ENCODE data around the gene BAIAP2L2.
"Not testable (repeated sequence)": the region's sequence is repeated elsewhere in the genome, so short reads cannot be mapped to it uniquely, and the experiment has no call there.

The BAIAP2L2 gene, protein sequence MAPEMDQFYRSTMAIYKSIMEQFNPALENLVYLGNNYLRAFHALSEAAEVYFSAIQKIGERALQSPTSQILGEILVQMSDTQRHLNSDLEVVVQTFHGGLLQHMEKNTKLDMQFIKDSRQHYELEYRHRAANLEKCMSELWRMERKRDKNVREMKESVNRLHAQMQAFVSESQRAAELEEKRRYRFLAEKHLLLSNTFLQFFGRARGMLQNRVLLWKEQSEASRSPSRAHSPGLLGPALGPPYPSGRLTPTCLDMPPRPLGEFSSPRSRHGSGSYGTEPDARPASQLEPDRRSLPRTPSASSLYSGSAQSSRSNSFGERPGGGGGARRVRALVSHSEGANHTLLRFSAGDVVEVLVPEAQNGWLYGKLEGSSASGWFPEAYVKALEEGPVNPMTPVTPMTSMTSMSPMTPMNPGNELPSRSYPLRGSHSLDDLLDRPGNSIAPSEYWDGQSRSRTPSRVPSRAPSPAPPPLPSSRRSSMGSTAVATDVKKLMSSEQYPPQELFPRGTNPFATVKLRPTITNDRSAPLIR

DNA sequence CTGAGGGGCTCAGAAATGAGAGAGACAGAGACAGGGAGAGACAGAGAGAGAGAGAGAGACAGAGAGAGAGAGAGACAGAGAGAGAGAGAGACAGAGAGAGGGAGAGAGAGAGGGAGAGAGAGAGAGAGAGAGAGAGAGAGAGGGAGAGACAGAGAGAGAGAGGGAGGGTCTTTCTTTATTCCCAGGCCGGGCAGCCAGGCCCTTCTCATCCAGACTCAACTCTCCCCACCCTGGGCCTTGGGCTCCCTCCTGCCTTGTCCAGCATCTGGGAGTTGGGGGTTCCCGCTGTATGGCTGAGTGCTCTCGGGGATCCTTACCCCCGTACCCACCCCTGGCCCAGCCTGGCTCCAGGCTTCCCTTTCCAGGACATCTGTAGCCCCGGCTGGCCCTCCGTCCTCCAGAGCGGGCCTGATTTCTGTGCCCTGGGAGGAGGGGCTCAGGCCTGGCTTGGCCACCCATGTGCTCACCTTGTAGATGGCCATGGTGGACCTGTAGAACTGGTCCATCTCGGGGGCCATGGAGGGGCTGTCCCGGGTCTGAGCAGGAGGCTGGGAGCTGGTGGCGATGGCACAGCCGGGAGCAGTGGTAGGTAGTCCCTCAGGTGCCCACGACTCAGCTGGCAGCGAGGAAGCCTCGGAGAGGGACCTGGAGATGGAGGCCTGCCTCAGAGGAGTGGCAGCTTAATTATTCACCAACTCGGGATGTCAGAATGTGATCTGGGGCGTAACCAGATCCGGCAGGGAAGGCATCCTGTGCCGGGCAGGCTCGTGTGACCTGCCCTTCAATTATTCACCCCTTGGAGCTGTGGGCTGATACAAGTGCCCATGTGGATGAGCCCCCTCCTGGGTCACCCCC, at the start of gene BAIAP2L2:
BAIAP2L2 (minus strand) TSS at position 677 of the 855 bp plus-strand sequence; CDS start at position 518, 159 bp downstream.
- no peaks in the 10 kb centered on the region for H3K36me3 ChIP-seq (ENCODE audit: insufficient read depth, low read depth, low read length)
- no peaks in the 10 kb centered on the region for H3K4me1 ChIP-seq (ENCODE audit: insufficient read depth, low read length)
- H3K27ac ChIP-seq (ENCODE audit: low read length): no peak within 1 kb of the TSS
- H3K9ac ChIP-seq (ENCODE audit: low read depth, low read length): no peak within 1 kb of the TSS
- no peaks in the 10 kb centered on the region for H3K9me3 ChIP-seq (ENCODE audit: insufficient read depth, low read depth, low read length)
- H3K27me3 ChIP-seq (ENCODE audit: insufficient read depth, low read length): peaks cover 4% of the 10 kb centered on the region
- no peak within 1 kb of the TSS for H3K4me3 ChIP-seq (ENCODE audit: low read length)

DNA sequence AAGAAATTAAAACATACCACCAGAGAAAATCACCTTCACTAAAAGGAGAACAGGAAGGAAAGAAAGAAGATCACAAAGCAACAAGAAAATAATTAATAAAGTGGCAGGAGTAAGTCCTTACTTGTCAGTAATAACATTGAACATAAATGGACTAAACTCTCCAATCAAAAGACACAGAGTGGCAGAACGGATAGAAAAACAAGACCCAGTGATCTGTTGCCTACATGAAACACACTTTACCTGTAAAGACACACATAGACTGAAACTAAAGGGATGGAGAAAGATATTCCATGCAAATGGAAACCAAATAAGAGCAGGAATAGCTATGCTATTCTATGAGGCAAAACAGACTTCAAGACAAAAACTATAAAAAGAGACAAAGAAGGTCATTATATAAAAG, 45.2 kb upstream of the BAIAP2L2 start:
- Histone ChIP-seq H3K36me3 (ENCODE audit: insufficient read depth, low read depth, low read length) (no peaks in the 10 kb centered on the region), H3K4me3 (ENCODE audit: low read length) (no peak overlapping the region), H3K27me3 (ENCODE audit: insufficient read depth, low read length) (no peaks in the 10 kb centered on the region), H3K4me1 (ENCODE audit: insufficient read depth, low read length) (no peaks in the 10 kb centered on the region), H3K27ac (ENCODE audit: low read length) (no peak overlapping the region), H3K9me3 (ENCODE audit: insufficient read depth, low read depth, low read length) (no peaks in the 10 kb centered on the region), H3K9ac (ENCODE audit: low read depth, low read length) (no peak overlapping the region)

DNA sequence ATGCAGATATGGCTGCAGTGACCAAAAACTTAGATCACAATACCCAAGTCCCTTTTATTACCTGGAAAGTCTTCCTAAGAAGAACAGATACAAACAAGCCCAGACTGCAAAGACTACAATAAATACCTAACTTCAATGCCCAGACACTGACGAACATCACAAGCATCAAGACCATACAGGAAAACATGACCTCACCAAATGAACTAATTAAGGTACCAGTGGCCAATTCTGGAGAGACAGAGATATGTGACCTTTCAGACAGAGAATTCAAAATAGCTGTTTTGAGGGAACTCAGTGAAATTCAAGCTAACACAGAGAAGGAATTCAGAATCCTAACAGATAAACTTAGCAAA, 44.1 kb upstream of the BAIAP2L2 start:
- not testable (repeated sequence) for H3K4me3 ChIP-seq (ENCODE audit: low read length); H3K27me3 ChIP-seq (ENCODE audit: insufficient read depth, low read length); H3K4me1 ChIP-seq (ENCODE audit: insufficient read depth, low read length); H3K36me3 ChIP-seq (ENCODE audit: insufficient read depth, low read depth, low read length); H3K9ac ChIP-seq (ENCODE audit: low read depth, low read length); H3K9me3 ChIP-seq (ENCODE audit: insufficient read depth, low read depth, low read length); H3K27ac ChIP-seq (ENCODE audit: low read length)

DNA sequence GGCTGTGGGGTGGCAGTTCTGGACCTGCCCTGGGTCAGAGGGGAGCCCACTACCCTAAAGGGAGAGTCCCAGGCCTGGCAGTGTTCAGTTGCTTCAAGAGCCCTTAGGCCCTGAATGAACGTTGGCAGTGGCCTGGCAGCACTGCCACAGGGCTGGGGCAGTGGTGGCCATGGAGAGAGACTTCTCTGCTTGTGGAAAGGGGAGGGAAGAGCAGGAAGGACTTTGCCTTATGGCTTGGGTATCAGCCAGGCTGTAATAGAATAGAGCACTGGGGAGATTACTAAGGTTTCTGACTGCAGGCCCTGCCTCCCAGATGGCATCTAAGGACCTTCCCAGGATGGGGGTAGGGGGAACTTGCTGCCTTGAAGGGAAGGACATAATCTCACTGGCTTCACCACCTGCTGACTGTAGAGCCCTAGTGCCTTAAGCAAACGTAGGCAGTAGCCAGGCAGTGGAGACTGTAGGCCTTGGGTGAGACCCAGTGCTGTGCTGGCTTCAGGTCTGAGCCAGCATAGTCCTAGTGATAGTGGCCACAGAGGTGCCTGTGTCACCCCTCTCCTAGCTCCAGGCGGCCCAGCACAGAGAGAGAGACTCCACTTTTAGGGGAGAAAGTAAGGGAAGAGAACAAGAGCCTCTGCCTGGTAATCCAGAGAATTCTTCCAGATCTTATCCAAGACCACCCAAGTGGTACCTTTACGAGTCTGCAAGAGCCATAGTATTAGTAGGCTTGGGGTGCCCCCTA, 43.5 kb upstream of the BAIAP2L2 start:
- Histone ChIP-seq H3K27ac (ENCODE audit: low read length) (no peak overlapping the region), H3K9ac (ENCODE audit: low read depth, low read length) (no peak overlapping the region), H3K27me3 (ENCODE audit: insufficient read depth, low read length) (no peaks in the 10 kb centered on the region), H3K9me3 (ENCODE audit: insufficient read depth, low read depth, low read length) (no peaks in the 10 kb centered on the region), H3K4me1 (ENCODE audit: insufficient read depth, low read length) (no peaks in the 10 kb centered on the region), H3K4me3 (ENCODE audit: low read length) (no peak overlapping the region), H3K36me3 (ENCODE audit: insufficient read depth, low read depth, low read length) (no peaks in the 10 kb centered on the region)

DNA sequence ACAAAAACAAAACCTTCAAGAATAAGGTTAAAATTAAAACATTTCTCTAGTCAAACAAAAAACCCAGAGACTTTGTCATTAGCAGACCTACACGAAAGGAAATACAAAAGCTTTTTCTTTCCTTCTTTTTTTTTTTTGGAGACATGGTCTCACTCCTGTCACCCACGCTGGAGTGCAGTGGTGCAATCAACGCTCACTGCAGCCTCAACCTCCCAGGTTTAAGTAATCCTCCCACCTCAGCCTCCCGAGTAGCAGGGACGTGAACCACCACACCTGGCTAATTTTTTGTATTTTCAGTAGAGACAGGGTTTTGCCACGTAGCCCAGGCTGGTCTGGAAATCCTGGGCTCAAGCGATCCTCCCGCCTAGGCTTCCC, 40.6 kb upstream of the BAIAP2L2 start:
- no peaks in the 10 kb centered on the region for H3K27me3 ChIP-seq (ENCODE audit: insufficient read depth, low read length)
- no peak overlapping the region for H3K9ac ChIP-seq (ENCODE audit: low read depth, low read length)
- H3K36me3 ChIP-seq (ENCODE audit: insufficient read depth, low read depth, low read length): no peaks in the 10 kb centered on the region
- H3K4me3 ChIP-seq (ENCODE audit: low read length): no peak overlapping the region
- 0 out of 2 replicates have a peak, but pooled peaks cover 2% of the 10 kb centered on the region for H3K4me1 ChIP-seq (ENCODE audit: insufficient read depth, low read length)
- no peak overlapping the region for H3K27ac ChIP-seq (ENCODE audit: low read length)
- no peaks in the 10 kb centered on the region for H3K9me3 ChIP-seq (ENCODE audit: insufficient read depth, low read depth, low read length)

DNA sequence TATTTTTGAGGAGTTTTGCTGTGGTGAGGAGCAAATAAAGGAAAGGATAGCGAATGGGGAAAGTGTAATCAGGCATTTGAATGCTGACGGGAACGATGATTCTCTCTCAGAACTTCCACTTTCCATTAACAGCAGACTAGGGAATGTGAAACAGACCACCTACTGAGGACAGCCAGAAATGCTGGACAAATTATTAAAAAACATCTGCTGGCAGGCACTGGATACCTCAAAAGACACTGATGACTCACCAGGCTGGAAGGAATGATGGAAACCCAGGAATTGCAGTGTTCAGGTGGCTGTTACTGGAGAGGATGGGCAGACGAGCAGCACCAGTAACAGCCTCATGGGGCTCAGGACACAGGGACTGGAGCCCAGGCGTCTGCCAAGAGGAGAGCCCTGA, 37.8 kb upstream of the BAIAP2L2 start:
- H3K27ac ChIP-seq (ENCODE audit: low read length): no peak overlapping the region
- H3K9ac ChIP-seq (ENCODE audit: low read depth, low read length): no peak overlapping the region
- no peaks in the 10 kb centered on the region for H3K9me3 ChIP-seq (ENCODE audit: insufficient read depth, low read depth, low read length)
- H3K36me3 ChIP-seq (ENCODE audit: insufficient read depth, low read depth, low read length): no peaks in the 10 kb centered on the region
- no peaks in the 10 kb centered on the region for H3K27me3 ChIP-seq (ENCODE audit: insufficient read depth, low read length)
- H3K4me1 ChIP-seq (ENCODE audit: insufficient read depth, low read length): 0 out of 2 replicates have a peak, but pooled peaks cover 2% of the 10 kb centered on the region
- H3K4me3 ChIP-seq (ENCODE audit: low read length): no peak overlapping the region

DNA sequence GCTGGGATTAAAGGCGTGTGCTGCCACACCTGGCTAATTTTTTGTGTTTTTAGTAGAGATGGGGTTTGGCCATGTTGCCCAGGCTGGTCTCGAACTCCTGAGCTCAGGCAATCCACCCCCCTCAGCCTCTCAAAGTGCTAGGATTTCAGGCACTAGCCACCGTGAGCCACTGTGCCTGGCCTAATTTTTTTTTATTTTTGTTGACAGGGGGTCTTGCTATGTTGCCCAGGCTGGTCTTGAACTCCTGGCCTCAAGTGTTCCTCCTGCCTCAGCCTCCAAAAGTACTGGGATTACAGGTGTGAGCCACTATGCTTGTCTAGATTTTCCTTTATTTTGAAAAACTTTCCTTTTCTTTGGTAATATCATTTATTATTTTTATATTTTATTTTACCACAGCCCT, 35.7 kb upstream of the BAIAP2L2 start:
- H3K4me3 ChIP-seq (ENCODE audit: low read length); H3K27ac ChIP-seq (ENCODE audit: low read length); H3K4me1 ChIP-seq (ENCODE audit: insufficient read depth, low read length); H3K9ac ChIP-seq (ENCODE audit: low read depth, low read length); H3K36me3 ChIP-seq (ENCODE audit: insufficient read depth, low read depth, low read length); H3K9me3 ChIP-seq (ENCODE audit: insufficient read depth, low read depth, low read length); H3K27me3 ChIP-seq (ENCODE audit: insufficient read depth, low read length): not testable (repeated sequence)

DNA sequence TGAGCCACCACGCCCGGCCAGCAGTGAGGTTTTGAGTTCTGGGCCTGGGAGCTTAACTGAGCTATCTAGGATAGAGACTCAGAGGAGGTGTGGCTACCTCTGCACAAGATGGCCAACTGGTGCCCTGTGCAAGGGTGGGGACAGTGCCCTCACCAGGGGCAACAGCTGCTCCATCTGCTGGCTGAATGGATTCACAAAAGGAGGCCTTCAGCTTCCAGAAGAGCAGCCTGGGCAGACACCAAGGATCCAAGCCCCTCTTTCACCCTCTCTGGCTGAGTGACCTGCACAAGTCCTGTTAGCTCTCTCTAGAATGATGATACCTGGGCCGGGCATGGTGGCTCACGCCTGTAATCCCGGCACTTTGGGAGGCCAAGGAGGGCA, 33.5 kb upstream of the BAIAP2L2 start:
- Histone ChIP-seq H3K4me3 (ENCODE audit: low read length) (no peak overlapping the region), H3K27ac (ENCODE audit: low read length) (no peak overlapping the region), H3K36me3 (ENCODE audit: insufficient read depth, low read depth, low read length) (no peaks in the 10 kb centered on the region), H3K9ac (ENCODE audit: low read depth, low read length) (no peak overlapping the region), H3K9me3 (ENCODE audit: insufficient read depth, low read depth, low read length) (no peaks in the 10 kb centered on the region), H3K27me3 (ENCODE audit: insufficient read depth, low read length) (no peaks in the 10 kb centered on the region), H3K4me1 (ENCODE audit: insufficient read depth, low read length) (0 out of 2 replicates have a peak, but pooled peaks cover 2% of the 10 kb centered on the region)

DNA sequence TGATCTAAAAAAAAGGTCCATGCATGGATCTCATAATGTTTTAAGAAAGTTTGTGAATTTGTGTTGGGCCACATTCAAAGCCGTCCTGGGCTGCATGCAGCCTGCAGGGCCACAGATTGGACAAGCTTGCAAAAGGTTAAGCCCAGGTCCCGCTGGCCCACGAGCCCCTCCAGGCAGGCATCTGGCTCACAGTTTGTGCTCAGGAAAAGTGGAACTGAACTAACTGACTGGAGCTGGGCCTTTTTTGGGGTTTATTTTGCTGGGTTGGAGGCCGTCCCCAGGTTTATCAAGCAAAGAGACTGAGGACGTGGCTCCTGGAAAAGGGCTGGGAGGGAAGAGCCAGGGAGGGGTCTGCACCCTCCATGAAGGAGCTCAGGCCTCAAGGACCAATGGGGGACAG, 32.1 kb upstream of the BAIAP2L2 start:
- no peak overlapping the region for H3K27ac ChIP-seq (ENCODE audit: low read length)
- H3K4me3 ChIP-seq (ENCODE audit: low read length): no peak overlapping the region
- no peaks in the 10 kb centered on the region for H3K9me3 ChIP-seq (ENCODE audit: insufficient read depth, low read depth, low read length)
- no peaks in the 10 kb centered on the region for H3K4me1 ChIP-seq (ENCODE audit: insufficient read depth, low read length)
- no peak overlapping the region for H3K9ac ChIP-seq (ENCODE audit: low read depth, low read length)
- H3K36me3 ChIP-seq (ENCODE audit: insufficient read depth, low read depth, low read length): no peaks in the 10 kb centered on the region
- no peaks in the 10 kb centered on the region for H3K27me3 ChIP-seq (ENCODE audit: insufficient read depth, low read length)

DNA sequence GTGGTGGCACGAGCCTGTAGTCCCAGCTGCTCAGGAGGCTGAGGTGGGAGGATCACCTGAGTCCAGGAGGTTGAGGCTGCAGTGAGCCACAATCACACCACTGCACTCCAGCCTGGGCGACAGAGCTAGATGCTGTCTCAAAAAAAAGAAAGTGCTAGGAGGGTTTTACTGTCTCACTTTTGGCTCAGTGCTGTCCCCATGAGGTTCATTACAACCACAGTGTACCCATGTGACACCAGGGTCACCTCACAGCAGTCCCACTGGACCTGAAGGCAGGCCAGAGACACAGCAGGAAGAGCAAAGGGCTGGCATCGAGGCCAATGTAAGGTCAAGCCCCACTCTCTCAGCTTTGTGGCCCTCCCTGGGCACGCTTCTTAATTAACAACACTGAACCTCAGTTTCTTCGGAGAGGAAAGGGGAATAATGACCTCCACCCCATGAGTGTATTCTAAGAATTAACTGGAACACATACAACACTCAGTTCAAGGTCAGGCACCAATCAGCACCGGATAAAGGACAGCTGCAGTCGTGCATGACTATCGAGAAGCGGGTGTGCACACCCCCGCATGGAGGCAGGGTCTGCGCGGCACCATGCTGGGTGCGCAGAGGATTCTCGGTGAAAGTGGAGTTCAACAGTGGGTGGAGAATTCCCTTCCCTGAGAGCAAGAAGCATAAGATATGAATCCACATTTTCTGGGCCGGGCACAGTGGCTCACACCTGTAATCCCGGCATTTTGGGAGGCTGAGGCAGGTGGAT, 30.9 kb upstream of the BAIAP2L2 start:
- no peak overlapping the region for H3K27ac ChIP-seq (ENCODE audit: low read length)
- H3K4me3 ChIP-seq (ENCODE audit: low read length): no peak overlapping the region
- no peaks in the 10 kb centered on the region for H3K36me3 ChIP-seq (ENCODE audit: insufficient read depth, low read depth, low read length)
- no peaks in the 10 kb centered on the region for H3K4me1 ChIP-seq (ENCODE audit: insufficient read depth, low read length)
- H3K9ac ChIP-seq (ENCODE audit: low read depth, low read length): no peak overlapping the region
- no peaks in the 10 kb centered on the region for H3K27me3 ChIP-seq (ENCODE audit: insufficient read depth, low read length)
- no peaks in the 10 kb centered on the region for H3K9me3 ChIP-seq (ENCODE audit: insufficient read depth, low read depth, low read length)

DNA sequence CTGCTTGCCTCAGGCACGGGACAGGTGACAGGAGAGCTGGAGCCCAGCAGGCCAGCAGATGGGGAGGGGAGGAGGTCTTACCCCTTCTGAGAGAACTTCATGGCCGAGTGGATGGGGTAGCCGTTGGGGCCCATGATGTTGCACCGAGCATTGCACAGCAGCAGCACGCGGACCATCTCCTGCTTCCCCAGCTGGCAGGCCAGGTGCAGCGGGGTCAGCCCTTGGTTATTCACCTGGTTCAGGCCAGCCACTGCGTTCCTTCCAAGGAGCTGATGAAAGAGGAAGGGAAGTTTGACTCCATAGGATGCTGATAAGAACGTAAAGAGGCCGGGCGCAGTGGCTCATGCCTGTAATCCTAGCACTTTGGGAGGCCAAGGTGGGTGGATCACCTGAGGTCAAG, 29.4 kb upstream of the BAIAP2L2 start:
- H3K9me3 ChIP-seq (ENCODE audit: insufficient read depth, low read depth, low read length): no peaks in the 10 kb centered on the region
- no peaks in the 10 kb centered on the region for H3K27me3 ChIP-seq (ENCODE audit: insufficient read depth, low read length)
- no peaks in the 10 kb centered on the region for H3K4me1 ChIP-seq (ENCODE audit: insufficient read depth, low read length)
- no peaks in the 10 kb centered on the region for H3K36me3 ChIP-seq (ENCODE audit: insufficient read depth, low read depth, low read length)
- H3K27ac ChIP-seq (ENCODE audit: low read length): no peak overlapping the region
- no peak overlapping the region for H3K4me3 ChIP-seq (ENCODE audit: low read length)
- no peak overlapping the region for H3K9ac ChIP-seq (ENCODE audit: low read depth, low read length)

All from iPS-20b (cell line).